OCI-LY3 (cell line): ENCODE data around the gene PTPRT.

Source experiments
- H2AFZ ChIP-seq: fragments of 200-600, 300-600 bp; shearing (Covaris generic); 2 replicates; pipeline ENCODE4 v1.6.0; 2014; ENCODE audit warnings: antibody characterized with exemption, low read depth, low read length
- H3K27ac ChIP-seq: fragments of 200-600, 300-600 bp; sonication (generic); 2 replicates; pipeline ENCODE4 v1.5.1; 2014; ENCODE audit warnings: mild to moderate bottlenecking, low read length, moderate library complexity, mixed read lengths
- H3K27me3 ChIP-seq: fragments of 200-600, 300-600 bp; sonication (generic); 2 replicates; pipeline ENCODE4 v1.6.1; 2014; ENCODE audit warnings: low read depth, low read length, mixed read lengths
- H3K36me3 ChIP-seq: fragments of 200-600, 300-600 bp; sonication (generic); replicated peaks from 2 replicates; pipeline ENCODE3; 2014; ENCODE audit warnings: low read depth, low read length, mixed read lengths
- H3K4me1 ChIP-seq: fragments of 300-600, 200-600 bp; sonication (generic); 2 replicates; pipeline ENCODE4 v1.6.1; 2014; ENCODE audit warnings: low read length, mixed read lengths
- H3K4me2 ChIP-seq: fragments of 200-600, 300-600 bp; sonication (generic); 2 replicates; pipeline ENCODE4 v1.6.1; 2014; ENCODE audit warnings: low read length, mixed read lengths
- H3K4me3 ChIP-seq: fragments of 300-600, 200-600 bp; sonication (generic); 2 replicates; pipeline ENCODE4 v1.5.1; 2014; ENCODE audit warnings: antibody characterized with exemption, mild to moderate bottlenecking, low read length, moderate library complexity
- H3K79me2 ChIP-seq: fragments of 300-600, 200-600 bp; shearing (Covaris generic); 2 replicates; pipeline ENCODE4 v1.6.1; 2014; ENCODE audit warnings: mild to moderate bottlenecking, low read length, mixed read lengths
- H3K9ac ChIP-seq: fragments of 300-600, 200-600 bp; shearing (Covaris generic); 2 replicates; pipeline ENCODE4 v1.6.0; 2014; ENCODE audit warnings: mild to moderate bottlenecking, low read length, moderate library complexity
- H3K9me3 ChIP-seq: fragments of 200-600, 300-600 bp; shearing (Covaris generic); 2 replicates; pipeline ENCODE4 v1.6.1; 2014; ENCODE audit warnings: low read length, mixed read lengths; ENCODE audit not compliant: insufficient read depth
- H4K20me1 ChIP-seq: fragments of 200-600, 300-600 bp; sonication (generic); 2 replicates; pipeline ENCODE4 v1.6.1; 2016; ENCODE audit warnings: low read length, mixed read lengths; ENCODE audit not compliant: insufficient read depth
- EZH2phosphoT487 ChIP-seq: fragments of 200-600 bp; shearing (Covaris generic); IDR thresholded peaks from 2 replicates; pipeline ENCODE4 v1.6.1; 2018; ENCODE audit warnings: antibody characterized with exemption, mixed run types, low read depth
- TF ChIP-seq, protein P1 (sequence below): fragments of 200-600, 300-600 bp; sonication (generic); IDR thresholded peaks from 2 replicates; pipeline ENCODE4 v1.5.1; 2014; ENCODE audit warnings: antibody characterized with exemption, low read length, low read depth

The PTPRT gene

DNA sequence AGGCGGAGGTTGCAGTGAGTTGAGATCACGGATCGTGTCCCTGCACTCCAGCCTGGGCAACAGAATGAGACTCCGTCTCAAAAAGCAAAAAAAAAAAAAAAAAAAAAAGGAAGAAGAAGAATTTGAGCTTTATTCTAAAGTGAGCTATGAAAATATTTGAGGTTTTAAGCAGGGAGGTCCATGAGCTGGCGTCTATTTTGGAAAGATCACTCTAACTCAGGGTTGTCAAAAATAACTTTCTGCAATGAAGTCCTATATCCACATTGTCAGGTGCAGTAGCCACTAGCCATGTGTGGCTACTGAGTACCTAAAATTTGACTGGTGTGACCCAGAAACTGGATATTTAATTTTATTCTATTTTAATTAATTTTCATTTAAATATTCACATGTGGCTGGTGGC, 217.1 kb downstream of the PTPRT start:
- H3K79me2 ChIP-seq = no peaks in the 10 kb centered on the region
- no peaks in the 10 kb centered on the region for H3K36me3 ChIP-seq
- H3K27me3 ChIP-seq = peaks cover 14% of the 10 kb centered on the region; the same call in 1 of the 2 replicates
- no peak overlapping the region for H3K4me2 ChIP-seq
- no peak overlapping the region for H2AFZ ChIP-seq
- H3K27ac ChIP-seq = no peak overlapping the region
- no peak overlapping the region for H3K4me3 ChIP-seq
- H3K9ac ChIP-seq = no peak overlapping the region
- TF ChIP-seq, protein P1, sequence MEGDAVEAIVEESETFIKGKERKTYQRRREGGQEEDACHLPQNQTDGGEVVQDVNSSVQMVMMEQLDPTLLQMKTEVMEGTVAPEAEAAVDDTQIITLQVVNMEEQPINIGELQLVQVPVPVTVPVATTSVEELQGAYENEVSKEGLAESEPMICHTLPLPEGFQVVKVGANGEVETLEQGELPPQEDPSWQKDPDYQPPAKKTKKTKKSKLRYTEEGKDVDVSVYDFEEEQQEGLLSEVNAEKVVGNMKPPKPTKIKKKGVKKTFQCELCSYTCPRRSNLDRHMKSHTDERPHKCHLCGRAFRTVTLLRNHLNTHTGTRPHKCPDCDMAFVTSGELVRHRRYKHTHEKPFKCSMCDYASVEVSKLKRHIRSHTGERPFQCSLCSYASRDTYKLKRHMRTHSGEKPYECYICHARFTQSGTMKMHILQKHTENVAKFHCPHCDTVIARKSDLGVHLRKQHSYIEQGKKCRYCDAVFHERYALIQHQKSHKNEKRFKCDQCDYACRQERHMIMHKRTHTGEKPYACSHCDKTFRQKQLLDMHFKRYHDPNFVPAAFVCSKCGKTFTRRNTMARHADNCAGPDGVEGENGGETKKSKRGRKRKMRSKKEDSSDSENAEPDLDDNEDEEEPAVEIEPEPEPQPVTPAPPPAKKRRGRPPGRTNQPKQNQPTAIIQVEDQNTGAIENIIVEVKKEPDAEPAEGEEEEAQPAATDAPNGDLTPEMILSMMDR = no peak
- no peak for TF ChIP-seq EZH2phosphoT487
- no peaks in the 10 kb centered on the region for H3K4me1 ChIP-seq
- no peaks in the 10 kb centered on the region for H4K20me1 ChIP-seq
- H3K9me3 ChIP-seq = no peaks in the 10 kb centered on the region

DNA sequence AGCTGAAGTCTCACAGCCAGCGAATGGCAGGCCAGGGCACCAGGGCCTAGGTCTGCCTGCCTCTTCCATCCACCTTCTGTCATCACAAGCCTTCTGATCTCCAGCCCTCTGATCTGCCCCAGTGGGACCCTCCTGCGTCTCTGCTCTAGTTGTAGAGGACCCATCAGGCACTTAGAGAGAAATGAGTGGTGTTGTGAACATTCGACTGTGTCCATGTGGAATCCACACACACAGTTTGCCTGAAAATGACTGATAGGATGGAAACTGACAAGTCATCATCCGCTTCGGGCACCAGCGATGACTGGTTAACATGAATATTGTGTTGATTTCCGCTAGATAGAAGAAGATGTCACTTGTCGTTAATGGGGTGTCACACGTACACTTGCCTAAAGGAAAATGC, 221.0 kb downstream of the PTPRT start:
- no peaks in the 10 kb centered on the region for H3K4me1 ChIP-seq
- TF ChIP-seq EZH2phosphoT487 = no peak
- TF ChIP-seq, protein P1 = no peak
- H4K20me1 ChIP-seq = no peaks in the 10 kb centered on the region
- no peak overlapping the region for H3K4me2 ChIP-seq
- H3K36me3 ChIP-seq = no peaks in the 10 kb centered on the region
- H3K9ac ChIP-seq = no peak overlapping the region
- no peak overlapping the region for H2AFZ ChIP-seq
- no peaks in the 10 kb centered on the region for H3K9me3 ChIP-seq
- no peaks in the 10 kb centered on the region for H3K79me2 ChIP-seq
- no peak overlapping the region for H3K27ac ChIP-seq
- peaks cover 17% of the 10 kb centered on the region; the same call in 1 of the 2 replicates for H3K27me3 ChIP-seq
- H3K4me3 ChIP-seq = no peak overlapping the region

DNA sequence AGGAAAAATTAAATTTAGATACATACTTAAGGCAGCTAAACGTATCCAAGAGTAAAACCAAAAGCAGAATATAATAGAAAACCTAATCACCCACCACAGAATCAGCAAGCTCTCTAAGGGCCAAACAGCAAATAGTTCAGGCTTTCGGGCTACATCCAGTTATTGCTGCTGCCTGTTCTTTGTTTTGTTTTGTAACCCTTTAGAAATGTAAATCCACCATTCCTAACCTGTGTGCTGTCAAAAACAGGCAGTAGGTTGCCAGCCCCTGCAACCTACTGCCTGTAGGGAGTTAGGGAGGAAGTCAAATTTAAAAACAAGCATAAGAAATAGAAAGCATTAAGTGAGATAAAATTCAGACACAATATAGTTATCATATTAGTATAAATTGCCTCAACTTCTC, 225.9 kb downstream of the PTPRT start:
- Histone ChIP-seq H3K9ac (no peak overlapping the region), H3K4me3 (no peak overlapping the region), H3K4me2 (no peak overlapping the region), H3K36me3 (no peaks in the 10 kb centered on the region), H4K20me1 (no peaks in the 10 kb centered on the region), H3K27ac (no peak overlapping the region), H3K9me3 (no peaks in the 10 kb centered on the region), H3K4me1 (no peaks in the 10 kb centered on the region), H3K79me2 (no peaks in the 10 kb centered on the region), H2AFZ (no peak overlapping the region), H3K27me3 (peaks cover 9% of the 10 kb centered on the region; the same call in 1 of the 2 replicates)
- TF ChIP-seq, protein P1 = no peak
- TF ChIP-seq EZH2phosphoT487 = no peak

GRCh38 chr20:42961771-42962170, 227.9 kb downstream of the PTPRT start:
- Histone ChIP-seq H4K20me1 (no peaks in the 10 kb centered on the region), H3K4me2 (no peak overlapping the region), H2AFZ (no peak overlapping the region), H3K9me3 (no peaks in the 10 kb centered on the region), H3K79me2 (no peaks in the 10 kb centered on the region), H3K36me3 (no peaks in the 10 kb centered on the region), H3K27ac (no peak overlapping the region), H3K4me3 (no peak overlapping the region), H3K9ac (no peak overlapping the region), H3K27me3 (peaks cover 9% of the 10 kb centered on the region; the same call in 1 of the 2 replicates), H3K4me1 (no peaks in the 10 kb centered on the region)
- TF ChIP-seq EZH2phosphoT487 = no peak
- TF ChIP-seq, protein P1 = no peak
